LNCAP (cell line): Measurements from ENCODE around the gene CNNM3.

Experiments used
- CTCF ChIP-seq: fragments of 450-650 bp; IDR thresholded peaks from 2 replicates; pipeline ENCODE4 v1.5.1; 2017; ENCODE audit warnings: mild to moderate bottlenecking

CNNM3 gene

GRCh38 chr2:96817882-96818281 lies 1.8 kb downstream of the CNNM3 start:
- no peak for TF ChIP-seq CTCF

- TF ChIP-seq CTCF: no peak
These were observed 3.2 kb downstream of the CNNM3 start for GRCh38 chr2:96819128-96819875.

GRCh38 chr2:96819876-96820511 lies 3.9 kb downstream of the CNNM3 start:
- no peak for TF ChIP-seq CTCF

- TF ChIP-seq CTCF: no peak
These were observed 5.1 kb downstream of the CNNM3 start for GRCh38 chr2:96821113-96821675.

- no peak for TF ChIP-seq CTCF
These were observed 6.7 kb downstream of the CNNM3 start for GRCh38 chr2:96822786-96823185.

- no peak for TF ChIP-seq CTCF
These were observed 7.1 kb downstream of the CNNM3 start for GRCh38 chr2:96823198-96823597.

GRCh38 chr2:96824079-96824870 lies 8.2 kb downstream of the CNNM3 start:
- TF ChIP-seq CTCF: no peak
